CD14-positive monocyte (primary cell): Measurements from ENCODE around the gene ADA. TPM values are rescaled to one million over a fixed set of nuclear protein-coding genes. Genes with fewer than 3 reads are reported as not detected.
A peak's percentile ranks its signal among the peaks of the same experiment; 100 is the strongest.

Experiments used
- DNase-seq, 3 donors: peaks; one replicate each; pipeline ENCODE4 v3.0.0-alpha.2; 2011 to 2022
- H2AFZ ChIP-seq: 2 replicates; pipeline ENCODE4 v1.6.0; 2012; ENCODE audit warnings: mild to moderate bottlenecking, low read depth, low read length, inconsistent platforms; ENCODE audit not compliant: insufficient read depth, poor library complexity, severe bottlenecking
- H3K27ac ChIP-seq, 2 donors: 1 replicate in 1 of 2; 2 replicates in 1 of 2; pipeline ENCODE4 v1.5.1; 2012 to 2013; ENCODE audit warnings: low read length in 2 of 2, control low read depth in 1 of 2, inconsistent platforms in 1 of 2, low read depth in 1 of 2, mild to moderate bottlenecking in 1 of 2
- H3K27me3 ChIP-seq, 2 donors: one replicate each; pipeline versions ENCODE4 v1.6.0 to v1.6.1; 2011 to 2013; ENCODE audit warnings: low read length in 2 of 2; ENCODE audit not compliant: control insufficient read depth in 2 of 2, insufficient read depth in 2 of 2
- H3K36me3 ChIP-seq, 2 donors: replicated peaks in 1 of 2; 1 replicate in 1 of 2; 2 replicates in 1 of 2; pipeline versions ENCODE4 v1.5.1 to v1.6.1; 2012 to 2013; ENCODE audit warnings: low read length in 2 of 2, control low read depth in 1 of 2, inconsistent platforms in 1 of 2, mild to moderate bottlenecking in 1 of 2; ENCODE audit not compliant: insufficient read depth in 2 of 2, control insufficient read depth in 1 of 2
- H3K4me1 ChIP-seq, 2 donors: 1 replicate in 1 of 2; 2 replicates in 1 of 2; pipeline versions ENCODE4 v1.5.1 to v1.6.1; 2012 to 2013; ENCODE audit warnings: low read length in 2 of 2, control low read depth in 1 of 2, inconsistent platforms in 1 of 2, mild to moderate bottlenecking in 1 of 2, moderate library complexity in 1 of 2; ENCODE audit not compliant: insufficient read depth in 2 of 2, control insufficient read depth in 1 of 2
- H3K4me2 ChIP-seq: replicated peaks from 2 replicates; pipeline ENCODE3; 2012; ENCODE audit warnings: low read length, moderate library complexity, mild to moderate bottlenecking; ENCODE audit not compliant: poor library complexity, severe bottlenecking; ENCODE audit errors: extremely low read depth
- H3K4me3 ChIP-seq, 3 experiments: fragments of 200-600 bp in 1 of 3; sonication (generic) in 1 of 3; replicated peaks in 1 of 3; 1 replicate in 2 of 3; 2 replicates in 1 of 3; pipeline ENCODE4 v1.5.1; 2011 to 2013; ENCODE audit warnings: low read length in 3 of 3, mild to moderate bottlenecking in 3 of 3, control low read depth in 2 of 3, low read depth in 2 of 3, inconsistent platforms in 1 of 3, moderate library complexity in 1 of 3
- H3K79me2 ChIP-seq: 2 replicates; pipeline ENCODE4 v1.6.0; 2012; ENCODE audit warnings: mild to moderate bottlenecking, control low read depth, inconsistent platforms, low read length, moderate library complexity; ENCODE audit not compliant: insufficient read depth
- H3K9ac ChIP-seq: 2 replicates; pipeline ENCODE4 v1.6.0; 2017; ENCODE audit warnings: low read length, mild to moderate bottlenecking; ENCODE audit not compliant: insufficient read depth, poor library complexity, severe bottlenecking
- H3K9me3 ChIP-seq, 2 donors: replicated peaks in 1 of 2; 1 replicate in 1 of 2; 2 replicates in 1 of 2; pipeline versions ENCODE4 v1.5.1 to v1.6.1; 2012 to 2013; ENCODE audit warnings: low read length in 2 of 2, control low read depth in 1 of 2; ENCODE audit not compliant: control insufficient read depth in 1 of 2, insufficient read depth in 1 of 2
- H4K20me1 ChIP-seq: 2 replicates; pipeline ENCODE4 v1.6.0; 2012; ENCODE audit warnings: mild to moderate bottlenecking, low read length, control low read depth, moderate library complexity; ENCODE audit not compliant: insufficient read depth
- H3K27ac Mint-ChIP-seq, 7 donors: one replicate each; pipeline ENCODE4 v1.8.0; 2020; ENCODE audit warnings: mild to moderate bottlenecking in 7 of 7, mixed read lengths in 7 of 7, moderate library complexity in 6 of 7, inconsistent platforms in 2 of 7
- H3K27me3 Mint-ChIP-seq, 3 donors: one replicate each; pipeline ENCODE4 v1.8.0; 2021 to 2022; ENCODE audit warnings: low read depth in 3 of 3, mild to moderate bottlenecking in 3 of 3, mixed read lengths in 3 of 3, moderate library complexity in 3 of 3, inconsistent platforms in 1 of 3
- H3K36me3 Mint-ChIP-seq, 2 donors: one replicate each; pipeline ENCODE4 v1.8.0; 2020; ENCODE audit warnings: mixed read lengths in 2 of 2, inconsistent platforms in 1 of 2, mild to moderate bottlenecking in 1 of 2
- H3K4me1 Mint-ChIP-seq: one replicate; pipeline ENCODE4 v1.8.0; 2020; ENCODE audit warnings: mild to moderate bottlenecking, mixed read lengths
- H3K4me3 Mint-ChIP-seq, 2 donors: one replicate each; pipeline ENCODE4 v1.8.0; 2020; ENCODE audit warnings: mild to moderate bottlenecking in 2 of 2, mixed read lengths in 2 of 2, moderate library complexity in 1 of 2
- H3K9me3 Mint-ChIP-seq, 7 donors: one replicate each; pipeline ENCODE4 v1.8.0; 2020 to 2022; ENCODE audit warnings: mixed read lengths in 7 of 7, mild to moderate bottlenecking in 6 of 7, moderate library complexity in 6 of 7, inconsistent platforms in 2 of 7
- CTCF ChIP-seq: fragments of 200-600 bp; IDR thresholded peaks from one replicate; pipeline ENCODE4 v1.8.0; 2022; ENCODE audit warnings: antibody characterized with exemption, mild to moderate bottlenecking
- WGBS: methylation state at CpG from one replicate; pipeline ENCODE4 v1.1.5; 2013; ENCODE audit warnings: missing lambda C conversion rate; ENCODE audit not compliant: insufficient coverage; 5-methylcytosine and 5-hydroxymethylcytosine counted together
- intact Hi-C, 2 donors: fragments of 100-400 bp; cut with micrococcal nuclease; formaldehyde crosslinking; loops; one replicate each; pipeline versions ENCODE4 v1.15.0 to v1.15.1; 2023
- polyA plus RNA-seq, 3 donors: library from polyadenylated mRNA; depleted of rRNA in 1 of 3; unstranded in 2 of 3; stranded (reverse) in 1 of 3; fragments of 300-500 nt in 2 of 3; fragments of >200 nt in 1 of 3; fragmentation: Illumina TruSeq in 2 of 3; gene quantifications; 1 replicate in 2 of 3; 2 replicates in 1 of 3; pipeline ENCODE4 v1.2.3, GENCODE V29; 2012 to 2021

The ADA gene
- polyA plus RNA-seq, 3 donors: 11.1 to 17.2 (median 15.6) TPM

- H3K4me1 Mint-ChIP-seq: peaks cover 26% of the 10 kb centered on the region
- Histone ChIP-seq H3K9ac (no peak overlapping the region), H3K36me3 (no peaks in the 10 kb centered on the region), H3K4me3 (no peak overlapping the region), H3K27ac (no peak overlapping the region), H4K20me1 (no peaks in the 10 kb centered on the region), H2AFZ (no peak overlapping the region), H3K9me3 (peaks cover 0 to 14% of the 10 kb centered on the region in 2 donors), H3K4me1 (peaks cover 17 to 18% of the 10 kb centered on the region in 2 donors), H3K27me3 (no peaks in the 10 kb centered on the region), H3K4me2 (no peak overlapping the region), H3K79me2 (no peaks in the 10 kb centered on the region)
- peaks cover 0 to 6% (median 1%) of the 10 kb centered on the region in 3 donors for H3K27me3 Mint-ChIP-seq
- no peak for TF ChIP-seq CTCF
- peak overlapping the region in 5 of 7 donors; percentile 8 to 84 (median 14) for H3K27ac Mint-ChIP-seq
- WGBS: 0% methylated on average over 1 of the region's 5 CpGs
- peak in 2 of 3 donors; percentile 44 to 92 for DNase-seq
- intact Hi-C loops: loop anchor here in 1 of 2 donors (10.0 kb wide), 1 partner anchor 86 kb away; no protein-coding TSS in a partner anchor
- peaks cover 14 to 27% (median 20%) of the 10 kb centered on the region in 7 donors for H3K9me3 Mint-ChIP-seq
- H3K36me3 Mint-ChIP-seq: no peaks in the 10 kb centered on the region
- no peak overlapping the region for H3K4me3 Mint-ChIP-seq
Observed at GRCh38 chr20:44660581-44660980, 9.1 kb upstream of the ADA start.

GRCh38 chr20:44659931-44660330 is 8.4 kb upstream of the ADA start:
- Mint-ChIP-seq H3K4me3 (no peak overlapping the region), H3K4me1 (peaks cover 26% of the 10 kb centered on the region), H3K9me3 (peaks cover 14 to 27% (median 20%) of the 10 kb centered on the region in 7 donors), H3K27me3 (peaks cover 0 to 7% (median 1%) of the 10 kb centered on the region in 3 donors), H3K27ac (peak overlapping the region in 1 of 7 donors; percentile 7), H3K36me3 (no peaks in the 10 kb centered on the region)
- Histone ChIP-seq H3K36me3 (no peaks in the 10 kb centered on the region), H3K27me3 (no peaks in the 10 kb centered on the region), H3K9ac (no peak overlapping the region), H3K4me3 (no peak overlapping the region), H3K9me3 (peaks cover 0 to 14% of the 10 kb centered on the region in 2 donors), H3K4me2 (no peak overlapping the region), H4K20me1 (no peaks in the 10 kb centered on the region), H3K4me1 (peaks cover 16% of the 10 kb centered on the region in 2 donors), H3K27ac (no peak overlapping the region), H3K79me2 (no peaks in the 10 kb centered on the region), H2AFZ (no peak overlapping the region)
- no peak for TF ChIP-seq CTCF
- intact Hi-C loops: loop anchor here in 1 of 2 donors (10.0 kb wide), 1 partner anchor 85 kb away; no protein-coding TSS in a partner anchor
- WGBS: no CpG with 5 or more reads among the region's 2 CpGs
- DNase-seq: no peak
